Activated CD4-positive, alpha-beta T cell treated with anti-CD3 and anti-CD28 coated beads, Interleukin-2, amount 10 ng/mL, durations not matched to agents 24 days and 14 days (primary cell): Measurements from ENCODE around the gene MUC4. TPM values are rescaled to one million over a fixed set of nuclear protein-coding genes. Genes with fewer than 3 reads are reported as not detected.
"Not testable (repeated sequence)": the region's sequence is repeated elsewhere in the genome, so short reads cannot be mapped to it uniquely, and the experiment has no call there.

Source experiments
- DNase-seq: peaks from one replicate; pipeline ENCODE4 v3.0.0; 2022
- H3K27ac Mint-ChIP-seq: one replicate; pipeline ENCODE4 v1.8.0; 2022; ENCODE audit warnings: mild to moderate bottlenecking, mixed read lengths
- H3K27me3 Mint-ChIP-seq: one replicate; pipeline ENCODE4 v1.8.0; 2022; ENCODE audit warnings: mixed read lengths
- H3K36me3 Mint-ChIP-seq: one replicate; pipeline ENCODE4 v1.8.0; 2022; ENCODE audit warnings: low read depth, mild to moderate bottlenecking, mixed read lengths
- H3K4me1 Mint-ChIP-seq: one replicate; pipeline ENCODE4 v1.8.0; 2021; ENCODE audit warnings: mixed read lengths
- H3K4me3 Mint-ChIP-seq: one replicate; pipeline ENCODE4 v1.8.0; 2022; ENCODE audit warnings: mild to moderate bottlenecking, moderate library complexity, mixed read lengths
- H3K9me3 Mint-ChIP-seq: one replicate; pipeline ENCODE4 v1.8.0; 2021; ENCODE audit warnings: mixed read lengths
- intact Hi-C: fragments of 100-400 bp; cut with micrococcal nuclease; formaldehyde crosslinking; loops from one replicate; pipeline ENCODE4 v1.15.1; 2023
- total RNA-seq: library from RNA; stranded (reverse); gene quantifications from 2 replicates; pipeline ENCODE4 v1.2.3, GENCODE V29; 2022

MUC4 gene
- total RNA-seq, 1 donor from 2014 or later: 0.68 TPM

DNA sequence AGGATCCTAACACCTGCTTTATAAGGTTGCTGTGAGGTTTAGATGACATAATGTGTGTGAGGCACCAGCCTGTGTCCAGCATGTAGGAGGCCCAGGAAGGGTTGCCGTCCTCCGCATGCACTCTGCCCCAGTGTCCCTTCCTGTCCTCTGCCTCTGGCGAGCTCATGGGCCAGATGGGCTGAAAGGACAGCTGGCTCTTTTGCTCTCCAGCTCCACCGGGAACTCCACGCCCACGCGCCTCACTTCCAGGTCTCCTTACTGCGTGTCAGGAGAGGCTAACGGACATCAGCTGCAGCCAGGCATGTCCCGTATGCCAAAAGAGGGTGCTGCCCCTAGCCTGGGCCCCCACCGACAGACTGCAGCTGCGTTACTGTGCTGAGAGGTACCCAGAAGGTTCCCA lies 78.8 kb downstream of the MUC4 start:
- H3K4me1 Mint-ChIP-seq: no peaks in the 10 kb centered on the region
- intact Hi-C loops: no loop called here
- no peak for DNase-seq

DNA sequence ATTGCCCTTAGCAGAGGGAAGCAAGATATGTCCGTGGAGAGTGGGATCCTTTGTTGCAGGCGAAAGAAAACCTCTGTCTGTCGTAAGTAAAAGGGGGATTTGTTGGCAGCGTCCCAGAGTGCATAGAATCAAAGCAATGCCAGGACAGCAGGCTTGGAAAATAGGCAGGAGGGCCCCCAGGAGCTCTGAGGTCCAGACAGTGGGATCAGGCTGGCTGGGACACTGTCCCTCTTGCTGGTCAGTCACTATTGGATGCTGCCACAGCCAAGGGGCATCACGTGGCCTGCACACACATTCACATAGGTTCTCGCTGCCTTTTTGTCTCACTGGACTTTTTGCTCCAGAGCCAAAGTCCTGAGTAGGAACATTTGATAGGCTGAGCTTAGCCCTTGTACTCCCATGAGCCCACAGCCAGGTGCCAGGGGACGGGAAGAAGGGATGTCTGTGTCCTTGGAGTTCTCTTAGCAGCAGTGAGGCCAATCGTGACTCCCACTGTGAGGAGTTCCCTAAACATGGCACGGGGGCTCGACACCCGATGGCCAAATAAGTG lies 80.3 kb downstream of the MUC4 start:
- no peak overlapping the region for H3K27ac Mint-ChIP-seq
- no peaks in the 10 kb centered on the region for H3K4me1 Mint-ChIP-seq
- no peak for DNase-seq
- H3K27me3 Mint-ChIP-seq: no peaks in the 10 kb centered on the region
- no peak overlapping the region for H3K4me3 Mint-ChIP-seq
- H3K36me3 Mint-ChIP-seq: no peaks in the 10 kb centered on the region
- intact Hi-C loops: no loop called here
- no peaks in the 10 kb centered on the region for H3K9me3 Mint-ChIP-seq

More for the DNA sequence above, 78.8 kb downstream of the MUC4 start:
- H3K27me3 Mint-ChIP-seq: no peaks in the 10 kb centered on the region
- no peak overlapping the region for H3K27ac Mint-ChIP-seq
- H3K36me3 Mint-ChIP-seq: no peaks in the 10 kb centered on the region
- H3K9me3 Mint-ChIP-seq: no peaks in the 10 kb centered on the region
- no peak overlapping the region for H3K4me3 Mint-ChIP-seq

DNA sequence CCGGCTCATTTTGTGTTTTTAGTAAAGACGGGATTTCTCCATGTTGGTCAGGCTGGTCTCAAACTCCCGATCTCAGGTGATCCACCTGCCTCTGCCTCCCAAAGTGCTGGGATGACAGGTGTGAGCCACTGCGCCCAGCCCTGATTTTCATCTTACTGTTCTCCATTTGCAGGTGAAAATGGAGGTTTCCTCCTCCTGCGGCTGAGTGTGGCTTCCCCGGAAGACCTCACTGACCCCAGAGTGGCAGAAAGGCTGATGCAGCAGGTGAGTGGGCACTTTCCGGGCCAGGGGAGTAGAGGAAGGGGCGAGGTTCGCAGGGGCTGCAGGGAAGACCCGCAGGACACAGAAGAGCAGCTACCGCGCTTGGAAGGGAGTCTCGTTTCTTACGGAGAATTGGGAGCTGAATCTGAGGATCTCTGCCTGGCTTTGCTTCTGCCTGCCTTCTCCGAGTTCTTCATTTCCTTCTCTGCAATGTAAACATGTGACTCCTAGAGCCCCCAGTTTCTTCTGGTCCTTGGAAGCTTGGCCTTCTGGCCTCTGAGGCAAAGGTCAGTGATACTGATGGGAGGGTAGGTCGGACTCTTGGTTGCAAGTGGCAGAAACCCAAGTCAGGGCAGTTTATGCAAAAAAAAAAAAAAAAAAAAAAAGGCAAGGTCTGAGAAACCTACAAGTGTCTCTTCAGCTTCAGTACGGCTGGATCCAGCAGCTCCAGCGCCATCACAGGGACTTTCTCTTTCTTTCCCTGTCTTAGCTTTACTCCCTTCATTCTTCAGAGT lies 82.1 kb downstream of the MUC4 start:
- DNase-seq: no peak
- H3K27me3 Mint-ChIP-seq: no peaks in the 10 kb centered on the region
- H3K4me3 Mint-ChIP-seq: no peak overlapping the region
- intact Hi-C loops: loop anchor here (1.0 kb wide), 1 partner anchor 15 kb away; no protein-coding TSS in a partner anchor
- H3K9me3 Mint-ChIP-seq: no peaks in the 10 kb centered on the region
- H3K4me1 Mint-ChIP-seq: no peaks in the 10 kb centered on the region
- H3K27ac Mint-ChIP-seq: no peak overlapping the region
- no peaks in the 10 kb centered on the region for H3K36me3 Mint-ChIP-seq

DNA sequence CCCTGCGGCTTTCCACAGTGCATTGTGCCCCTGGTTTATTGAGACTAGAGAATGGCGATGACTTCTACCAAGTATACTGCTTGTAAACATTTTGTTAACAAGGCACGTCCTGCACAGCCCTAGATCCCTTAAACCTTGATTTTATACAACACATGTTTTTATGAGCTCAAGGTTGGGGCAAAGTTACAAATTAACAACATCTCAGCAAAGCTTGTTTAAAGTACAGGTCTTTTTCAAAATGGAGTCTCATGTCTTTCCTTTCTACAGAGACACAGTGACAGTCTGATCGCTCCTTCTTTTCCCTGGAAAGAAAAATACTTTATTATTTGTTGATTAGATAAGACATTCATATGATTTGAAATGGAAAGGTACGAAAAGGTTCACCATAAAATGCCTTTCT lies 82.9 kb downstream of the MUC4 start:
- H3K4me3 Mint-ChIP-seq, H3K27ac Mint-ChIP-seq, DNase-seq, H3K36me3 Mint-ChIP-seq, H3K27me3 Mint-ChIP-seq, H3K4me1 Mint-ChIP-seq, H3K9me3 Mint-ChIP-seq: not testable (repeated sequence)
- intact Hi-C loops: loop anchor here (1.0 kb wide), 1 partner anchor 16 kb away; no protein-coding TSS in a partner anchor

DNA sequence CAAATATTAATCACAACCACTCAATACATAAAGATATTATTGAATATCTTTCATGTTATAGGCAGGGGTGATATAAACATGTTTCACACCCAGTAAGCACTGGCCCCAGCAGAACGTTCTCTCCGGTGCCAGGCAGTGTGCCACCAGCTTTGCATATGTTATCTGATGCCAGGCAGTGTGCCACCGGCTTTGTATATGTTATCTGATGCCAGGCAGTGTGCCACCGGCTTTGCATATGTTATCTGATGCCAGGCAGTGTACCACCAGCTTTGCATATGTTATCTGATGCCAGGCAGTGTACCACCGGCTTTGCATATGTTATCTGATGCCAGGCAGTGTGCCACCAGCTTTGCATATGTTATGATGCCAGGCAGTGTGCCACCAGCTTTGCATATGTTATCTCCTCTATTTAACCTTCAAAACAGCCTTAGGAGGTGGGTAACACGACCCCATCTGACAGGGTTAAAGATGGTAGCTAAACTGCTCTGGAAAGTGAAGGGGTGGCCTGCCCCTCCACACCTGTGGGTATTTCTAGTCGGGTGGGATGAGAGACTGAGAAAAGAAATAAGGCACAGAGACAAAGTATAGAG lies 84.0 kb downstream of the MUC4 start:
- intact Hi-C loops: no loop called here
- no peak for DNase-seq
- Mint-ChIP-seq H3K27me3 (no peaks in the 10 kb centered on the region), H3K9me3 (no peaks in the 10 kb centered on the region), H3K4me3 (no peak overlapping the region), H3K27ac (no peak overlapping the region), H3K36me3 (no peaks in the 10 kb centered on the region), H3K4me1 (no peaks in the 10 kb centered on the region)

DNA sequence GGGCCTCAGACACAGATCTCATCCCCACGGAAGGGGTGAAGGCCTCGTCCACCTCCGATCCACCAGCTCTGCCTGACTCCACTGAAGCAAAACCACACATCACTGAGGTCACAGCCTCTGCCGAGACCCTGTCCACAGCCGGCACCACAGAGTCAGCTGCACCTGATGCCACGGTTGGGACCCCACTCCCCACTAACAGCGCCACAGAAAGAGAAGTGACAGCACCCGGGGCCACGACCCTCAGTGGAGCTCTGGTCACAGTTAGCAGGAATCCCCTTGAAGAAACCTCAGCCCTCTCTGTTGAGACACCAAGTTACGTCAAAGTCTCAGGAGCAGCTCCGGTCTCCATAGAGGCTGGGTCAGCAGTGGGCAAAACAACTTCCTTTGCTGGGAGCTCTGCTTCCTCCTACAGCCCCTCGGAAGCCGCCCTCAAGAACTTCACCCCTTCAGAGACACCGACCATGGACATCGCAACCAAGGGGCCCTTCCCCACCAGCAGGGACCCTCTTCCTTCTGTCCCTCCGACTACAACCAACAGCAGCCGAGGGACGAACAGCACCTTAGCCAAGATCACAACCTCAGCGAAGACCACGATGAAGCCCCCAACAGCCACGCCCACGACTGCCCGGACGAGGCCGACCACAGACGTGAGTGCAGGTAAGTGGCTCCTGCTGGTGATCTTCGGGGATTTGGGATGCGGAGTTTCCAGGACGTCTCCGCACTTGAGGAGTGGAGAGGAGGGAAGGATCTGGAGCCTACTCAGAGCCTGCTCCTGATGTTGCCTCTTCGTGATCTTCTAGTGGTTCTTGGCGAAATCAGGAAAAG lies 85.6 kb downstream of the MUC4 start:
- intact Hi-C loops, DNase-seq, H3K4me1 Mint-ChIP-seq: not testable (repeated sequence)

DNA sequence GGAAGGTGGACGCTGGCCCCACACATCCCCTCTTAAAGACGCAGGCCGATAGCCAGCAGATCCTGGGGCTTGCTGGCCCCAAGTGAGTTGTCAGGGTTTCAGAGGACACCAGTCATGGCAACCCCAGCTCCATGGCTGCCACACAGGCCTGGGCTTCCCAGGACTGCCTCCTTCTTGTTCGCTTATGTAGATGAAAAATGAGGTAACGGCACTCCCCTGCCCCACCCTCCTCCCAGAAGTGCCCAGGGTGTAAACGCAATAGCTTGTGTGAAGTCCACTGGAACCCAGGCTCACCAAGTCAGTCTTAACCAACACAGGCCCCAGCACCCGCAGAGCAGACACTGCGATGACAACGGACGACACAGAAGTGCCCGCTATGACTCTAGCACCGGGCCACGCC lies 87.4 kb downstream of the MUC4 start:
- H3K27ac Mint-ChIP-seq, DNase-seq, H3K9me3 Mint-ChIP-seq, H3K36me3 Mint-ChIP-seq, H3K4me3 Mint-ChIP-seq, H3K4me1 Mint-ChIP-seq, intact Hi-C loops, H3K27me3 Mint-ChIP-seq: not testable (repeated sequence)

More for the DNA sequence above, 85.6 kb downstream of the MUC4 start:
- H3K27ac Mint-ChIP-seq, H3K36me3 Mint-ChIP-seq, H3K9me3 Mint-ChIP-seq, H3K27me3 Mint-ChIP-seq, H3K4me3 Mint-ChIP-seq: not testable (repeated sequence)

DNA sequence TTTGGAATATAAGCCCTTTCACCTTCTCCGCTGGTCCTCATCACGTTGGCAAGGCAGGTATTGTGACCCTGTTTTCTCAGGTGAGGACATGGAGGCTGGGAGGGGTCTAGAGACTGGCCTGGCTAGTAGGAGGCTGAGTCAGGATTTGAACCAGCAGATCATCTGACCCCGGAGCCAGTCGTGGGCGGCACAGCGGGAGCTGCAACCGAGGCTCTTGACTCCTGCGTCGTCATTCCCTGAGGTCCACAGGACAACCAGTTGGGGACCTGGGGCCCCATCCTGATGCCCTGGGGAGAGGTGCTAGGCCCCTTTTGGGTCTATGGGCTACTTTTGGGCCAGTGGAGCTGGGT lies 88.8 kb downstream of the MUC4 start:
- H3K36me3 Mint-ChIP-seq, H3K4me1 Mint-ChIP-seq, H3K27ac Mint-ChIP-seq, intact Hi-C loops, H3K9me3 Mint-ChIP-seq, DNase-seq, H3K27me3 Mint-ChIP-seq, H3K4me3 Mint-ChIP-seq: not testable (repeated sequence)

DNA sequence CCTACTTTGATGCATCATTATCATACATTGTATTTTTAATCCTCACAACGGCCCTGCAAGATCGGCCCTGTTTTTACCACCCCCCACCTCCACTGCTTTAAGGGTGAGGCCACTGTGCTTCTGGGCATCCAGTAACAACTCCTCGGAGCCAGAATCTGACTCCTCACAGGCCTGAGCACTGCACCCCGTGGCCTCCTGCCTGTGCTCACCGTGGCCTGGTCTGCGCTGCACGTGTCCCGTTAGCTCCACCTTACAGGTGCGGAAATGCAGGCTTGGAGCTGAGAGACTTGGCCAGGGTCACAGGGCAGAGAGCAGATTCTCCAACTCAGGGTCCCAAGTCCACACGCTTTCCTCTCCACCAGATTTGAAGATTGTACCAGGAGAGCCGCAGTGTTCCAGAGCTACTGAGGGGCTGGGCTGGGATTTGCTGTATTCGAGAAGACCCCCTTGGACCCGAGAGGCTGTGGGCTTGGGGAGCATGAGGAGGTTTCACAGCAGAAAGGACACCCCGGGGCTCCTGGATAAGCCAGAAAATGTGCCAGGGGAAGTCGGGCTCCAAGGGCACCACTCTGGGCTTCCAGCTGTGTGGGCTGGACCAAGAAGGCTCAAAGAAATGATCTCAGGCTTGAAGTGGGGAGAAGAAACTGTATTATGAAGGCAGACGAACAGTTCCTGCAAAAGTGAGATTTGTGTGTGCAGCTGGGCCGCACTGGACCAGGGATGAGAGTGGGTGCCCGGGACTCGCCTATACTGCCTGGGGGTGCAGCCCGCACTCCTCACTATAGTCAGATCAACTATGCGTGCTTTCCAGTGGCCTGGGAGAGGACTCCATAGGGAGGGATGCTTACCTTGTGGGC lies 89.4 kb downstream of the MUC4 start:
- H3K36me3 Mint-ChIP-seq, DNase-seq, intact Hi-C loops, H3K9me3 Mint-ChIP-seq, H3K4me3 Mint-ChIP-seq, H3K27ac Mint-ChIP-seq, H3K4me1 Mint-ChIP-seq, H3K27me3 Mint-ChIP-seq: not testable (repeated sequence)

DNA sequence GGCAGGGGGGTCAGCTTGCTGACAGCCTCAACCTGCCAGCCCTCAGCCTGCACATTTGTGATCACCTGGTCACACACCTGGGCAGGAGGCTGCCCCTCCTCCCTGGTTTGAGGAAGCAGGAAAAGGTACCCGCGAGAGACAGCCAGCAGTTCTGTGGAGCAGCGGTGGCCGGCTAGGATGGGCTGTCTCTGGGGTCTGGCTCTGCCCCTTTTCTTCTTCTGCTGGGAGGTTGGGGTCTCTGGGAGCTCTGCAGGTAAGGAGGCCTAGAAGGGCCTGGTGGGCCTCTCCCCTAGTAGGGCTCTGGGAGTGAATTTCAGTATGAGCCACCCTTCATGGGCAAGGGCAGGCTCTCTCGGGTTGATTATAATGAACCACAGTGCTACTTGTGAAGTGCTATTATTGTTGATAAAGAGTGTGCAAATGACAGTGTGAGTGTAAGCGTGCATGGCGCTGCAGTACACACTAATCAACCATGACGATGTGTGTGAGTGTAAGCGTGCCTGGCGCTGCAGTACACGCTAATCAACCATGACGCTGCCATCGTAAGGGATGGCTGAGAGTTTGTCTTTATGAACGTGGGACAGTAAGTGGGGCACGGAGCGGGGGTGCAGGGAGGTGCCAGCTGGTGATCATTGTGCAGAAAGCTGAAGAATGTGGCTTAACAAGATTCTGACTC lies 90.8 kb downstream of the MUC4 start, which contains the start of gene MUC20:
Gene MUC20, plus strand, starts transcription at position 148 of the 676 bp plus-strand sequence. Its CDS starts 30 bp downstream, at position 178.
- not testable (repeated sequence) for DNase-seq, H3K9me3 Mint-ChIP-seq, H3K4me3 Mint-ChIP-seq, H3K36me3 Mint-ChIP-seq, H3K27me3 Mint-ChIP-seq, H3K4me1 Mint-ChIP-seq
- intact Hi-C loops: loop anchor here (2.0 kb wide), 1 partner anchor 106 kb away; no protein-coding TSS in a partner anchor
- peak within 1 kb of the TSS; percentile 1 for H3K27ac Mint-ChIP-seq

DNA sequence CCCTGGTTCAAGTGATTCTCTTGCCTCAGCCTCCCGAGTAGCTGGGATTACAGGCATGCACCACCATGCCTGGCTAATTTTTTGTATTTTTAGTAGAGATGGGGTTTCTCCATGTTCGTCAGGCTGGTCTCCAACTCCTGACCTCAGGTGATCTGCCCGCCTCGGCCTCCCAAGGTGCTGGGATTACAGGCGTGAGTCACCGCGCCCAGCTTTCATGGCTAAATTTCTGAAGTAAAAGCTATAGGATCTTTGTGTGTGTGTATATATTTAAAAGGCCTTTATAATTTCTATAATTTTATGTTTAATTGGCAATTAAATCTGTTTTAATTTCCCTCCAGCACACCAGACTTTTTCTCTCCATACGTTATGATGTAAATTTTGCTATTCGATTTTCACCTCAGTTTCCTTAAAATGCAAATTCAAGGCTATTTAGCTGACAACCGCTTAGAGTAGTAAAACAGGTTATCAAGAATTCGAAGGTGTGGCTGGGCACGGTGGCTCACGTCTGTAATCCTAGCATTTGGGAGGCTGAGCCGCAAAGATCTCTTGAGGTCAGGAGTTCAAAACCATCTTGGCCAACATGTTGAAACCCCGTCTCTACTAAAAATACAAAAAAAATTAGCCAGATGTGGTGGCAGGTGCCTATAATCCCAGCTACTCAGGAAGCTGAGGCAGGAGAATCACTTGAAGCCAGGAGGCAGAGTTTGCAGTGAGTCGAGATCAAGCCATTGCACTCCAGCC lies 92.0 kb downstream of the MUC4 start:
- H3K4me1 Mint-ChIP-seq, H3K4me3 Mint-ChIP-seq, H3K9me3 Mint-ChIP-seq, H3K36me3 Mint-ChIP-seq, H3K27me3 Mint-ChIP-seq, DNase-seq, H3K27ac Mint-ChIP-seq: not testable (repeated sequence)
- intact Hi-C loops: loop anchor here (2.0 kb wide), 1 partner anchor 105 kb away; no protein-coding TSS in a partner anchor

DNA sequence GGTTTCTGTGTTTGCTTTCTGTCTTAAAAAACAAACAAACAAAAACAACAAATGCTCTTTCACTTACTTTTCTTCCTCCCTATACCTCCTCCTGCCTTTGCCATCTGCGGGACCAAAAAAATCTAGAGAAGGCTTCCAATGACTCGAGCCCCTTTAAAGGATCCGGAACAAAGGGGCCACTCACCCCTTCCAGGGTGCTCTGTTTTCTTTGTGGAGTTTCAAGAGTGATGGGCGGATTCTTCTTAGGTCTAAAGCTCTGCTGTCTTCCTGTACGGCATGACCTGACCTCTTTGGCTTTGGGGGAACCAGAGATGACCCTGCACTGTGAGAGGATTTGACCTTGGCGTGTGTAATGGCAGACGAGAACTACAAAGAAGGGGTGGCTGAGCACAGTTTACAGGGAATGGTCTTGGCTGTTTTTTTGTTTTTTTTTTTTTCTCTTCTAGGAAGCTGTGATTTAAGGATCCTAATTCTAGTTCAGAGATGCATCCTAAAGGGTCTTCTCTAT lies 93.2 kb downstream of the MUC4 start:
- intact Hi-C loops: no loop called here
- Mint-ChIP-seq H3K27ac (peak overlapping the region; percentile 12), H3K9me3 (no peaks in the 10 kb centered on the region), H3K4me3 (no peak overlapping the region), H3K4me1 (peaks cover 5% of the 10 kb centered on the region), H3K36me3 (peaks cover 13% of the 10 kb centered on the region), H3K27me3 (peaks cover 3% of the 10 kb centered on the region)
- DNase-seq: no peak
